GM10248 (cell line): ENCODE measurements around the gene VASN.
"Not testable (repeated sequence)": the region's sequence is repeated elsewhere in the genome, so short reads cannot be mapped to it uniquely, and the experiment has no call there.

ENCODE experiments used
- CTCF ChIA-PET: fragments of 300-600 bp; sonication (Branson Sonifier 250); formaldehyde crosslinking; extraction: SDS; loops from one replicate; lab custom pipeline; 2021; ENCODE audit warnings: antibody characterized with exemption; lab: Yijun Ruan, JAX
- POLR2A ChIA-PET: fragments of 350-650 bp; sonication (Branson Sonifier 250); formaldehyde crosslinking; extraction: SDS; loops from one replicate; lab custom pipeline; 2020; ENCODE audit warnings: antibody characterized with exemption; lab: Yijun Ruan, JAX
- DNase-seq: peaks from one replicate; pipeline ENCODE4 v3.0.0; 2012; ENCODE audit errors: extremely low spot score
- TF ChIP-seq, protein P1 (sequence below): IDR thresholded peaks from 2 replicates; pipeline ENCODE4 v1.5.1; 2012; ENCODE audit warnings: mild to moderate bottlenecking, low read depth; ENCODE audit errors: extremely low read depth, missing control alignments, control extremely low read depth

VASN gene

DNA sequence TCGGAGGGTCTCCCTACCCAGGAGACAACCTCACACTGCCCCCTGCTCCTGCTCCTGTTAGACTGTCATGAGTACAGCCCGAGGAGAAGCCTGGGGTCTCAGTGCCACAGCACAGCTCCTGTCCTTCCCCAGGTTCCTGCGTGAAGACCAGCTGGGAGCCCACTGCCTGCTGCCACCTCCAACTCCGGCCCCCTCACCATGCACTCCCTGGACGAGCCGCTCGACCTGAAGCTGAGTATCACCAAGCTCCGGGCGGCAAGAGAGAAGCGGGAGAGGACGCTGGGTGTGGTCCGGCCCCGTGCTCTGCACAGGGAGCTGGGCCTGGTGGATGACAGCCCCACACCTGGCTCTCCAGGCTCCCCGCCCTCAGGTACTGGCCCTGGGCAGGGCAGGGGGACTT, 39.6 kb upstream of the VASN start:
- TF ChIP-seq, protein P1, sequence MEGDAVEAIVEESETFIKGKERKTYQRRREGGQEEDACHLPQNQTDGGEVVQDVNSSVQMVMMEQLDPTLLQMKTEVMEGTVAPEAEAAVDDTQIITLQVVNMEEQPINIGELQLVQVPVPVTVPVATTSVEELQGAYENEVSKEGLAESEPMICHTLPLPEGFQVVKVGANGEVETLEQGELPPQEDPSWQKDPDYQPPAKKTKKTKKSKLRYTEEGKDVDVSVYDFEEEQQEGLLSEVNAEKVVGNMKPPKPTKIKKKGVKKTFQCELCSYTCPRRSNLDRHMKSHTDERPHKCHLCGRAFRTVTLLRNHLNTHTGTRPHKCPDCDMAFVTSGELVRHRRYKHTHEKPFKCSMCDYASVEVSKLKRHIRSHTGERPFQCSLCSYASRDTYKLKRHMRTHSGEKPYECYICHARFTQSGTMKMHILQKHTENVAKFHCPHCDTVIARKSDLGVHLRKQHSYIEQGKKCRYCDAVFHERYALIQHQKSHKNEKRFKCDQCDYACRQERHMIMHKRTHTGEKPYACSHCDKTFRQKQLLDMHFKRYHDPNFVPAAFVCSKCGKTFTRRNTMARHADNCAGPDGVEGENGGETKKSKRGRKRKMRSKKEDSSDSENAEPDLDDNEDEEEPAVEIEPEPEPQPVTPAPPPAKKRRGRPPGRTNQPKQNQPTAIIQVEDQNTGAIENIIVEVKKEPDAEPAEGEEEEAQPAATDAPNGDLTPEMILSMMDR = no peak
- POLR2A ChIA-PET = no interaction called here
- no peak for DNase-seq
- CTCF ChIA-PET = interaction anchor here (0.8 to 17.8 kb wide), 8 partner anchors 8 to 349 kb away, joined by 3 to 201 read pairs (median 14); partner anchors contain the start of gene PAM16

DNA sequence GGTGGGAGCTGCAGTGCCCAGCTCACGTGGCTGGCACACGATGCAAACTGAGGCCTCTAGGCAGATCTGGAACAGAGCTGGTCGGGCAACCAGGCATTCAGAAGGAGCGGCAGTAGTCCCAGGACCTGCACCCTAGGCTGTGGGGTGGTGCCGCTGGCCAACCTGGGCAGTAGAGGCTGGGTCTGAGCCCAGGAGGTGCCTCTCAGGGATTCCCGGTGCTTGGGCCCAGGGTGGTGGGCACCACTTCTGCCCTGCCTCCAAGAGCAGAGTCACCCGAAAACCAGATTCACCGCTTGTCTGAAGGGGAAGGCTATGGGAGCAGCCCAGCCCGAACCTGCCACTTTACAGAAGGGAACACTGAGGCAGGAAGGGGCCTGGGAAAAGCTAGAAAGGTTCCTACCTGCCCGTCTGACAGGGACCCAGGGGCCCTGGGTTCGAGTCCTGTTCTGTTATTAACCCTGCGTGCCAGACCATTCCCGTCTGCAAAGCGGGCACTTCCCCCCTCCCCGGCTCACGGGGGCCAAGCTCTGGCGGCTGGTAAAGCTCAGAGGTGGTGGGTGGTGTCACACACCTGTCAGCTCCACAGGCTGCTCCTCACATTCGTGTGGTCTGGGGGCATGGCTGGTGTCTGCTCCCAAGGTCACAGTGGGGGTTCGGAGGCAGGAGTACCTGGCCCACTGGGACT, 38.9 kb upstream of the VASN start:
- DNase-seq = no peak
- ChIA-PET POLR2A (no interaction called here), CTCF (interaction anchor here (1.2 to 17.8 kb wide), 8 partner anchors 7 to 349 kb away, joined by 3 to 201 read pairs (median 14); partner anchors contain the start of gene PAM16)
- TF ChIP-seq, protein P1 = no peak

DNA sequence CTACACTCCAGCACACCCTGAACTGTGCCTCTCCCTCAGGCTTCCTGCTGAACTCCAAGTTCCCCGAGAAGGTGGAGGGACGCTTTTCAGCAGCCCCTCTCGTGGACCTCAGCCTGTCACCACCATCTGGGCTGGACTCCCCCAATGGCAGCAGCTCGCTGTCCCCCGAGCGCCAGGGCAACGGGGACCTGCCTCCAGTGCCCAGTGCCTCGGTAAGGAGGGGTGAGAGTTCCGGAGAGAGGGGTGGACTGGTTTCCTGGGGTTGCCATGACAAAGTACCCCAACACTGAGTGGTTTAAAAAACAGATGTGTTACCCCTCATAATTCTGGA, 38.4 kb upstream of the VASN start:
- TF ChIP-seq, protein P1 = no peak
- DNase-seq = no peak
- ChIA-PET POLR2A (no interaction called here), CTCF (interaction anchor here (1.2 to 17.8 kb wide), 6 partner anchors 17 to 350 kb away, joined by 3 to 201 read pairs (median 14); partner anchors contain the start of gene PAM16)

DNA sequence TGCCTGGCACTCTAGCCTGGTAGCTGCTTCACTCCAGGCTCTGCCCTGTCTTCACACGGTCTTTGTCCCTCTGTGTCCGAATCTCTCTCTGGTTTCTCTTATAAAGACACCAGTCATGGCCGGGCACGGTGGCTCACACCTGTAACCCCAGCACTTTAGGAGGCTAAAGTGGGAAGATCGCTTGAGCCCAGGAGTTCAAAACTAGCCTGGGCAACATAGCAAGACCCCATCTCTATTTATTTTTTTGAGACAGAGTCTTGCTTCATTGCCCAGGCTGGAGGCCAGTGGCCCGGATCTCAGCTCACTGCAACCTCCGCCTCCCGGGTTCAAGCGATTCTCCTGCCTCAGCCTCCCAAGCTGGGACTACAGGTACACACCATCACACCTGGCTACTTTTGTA, 37.9 kb upstream of the VASN start:
- CTCF ChIA-PET = interaction anchor here (1.2 to 17.8 kb wide), 4 partner anchors 25 to 133 kb away, joined by 3 to 201 read pairs (median 48); no protein-coding TSS in a partner anchor
- POLR2A ChIA-PET = not testable (repeated sequence)

DNA sequence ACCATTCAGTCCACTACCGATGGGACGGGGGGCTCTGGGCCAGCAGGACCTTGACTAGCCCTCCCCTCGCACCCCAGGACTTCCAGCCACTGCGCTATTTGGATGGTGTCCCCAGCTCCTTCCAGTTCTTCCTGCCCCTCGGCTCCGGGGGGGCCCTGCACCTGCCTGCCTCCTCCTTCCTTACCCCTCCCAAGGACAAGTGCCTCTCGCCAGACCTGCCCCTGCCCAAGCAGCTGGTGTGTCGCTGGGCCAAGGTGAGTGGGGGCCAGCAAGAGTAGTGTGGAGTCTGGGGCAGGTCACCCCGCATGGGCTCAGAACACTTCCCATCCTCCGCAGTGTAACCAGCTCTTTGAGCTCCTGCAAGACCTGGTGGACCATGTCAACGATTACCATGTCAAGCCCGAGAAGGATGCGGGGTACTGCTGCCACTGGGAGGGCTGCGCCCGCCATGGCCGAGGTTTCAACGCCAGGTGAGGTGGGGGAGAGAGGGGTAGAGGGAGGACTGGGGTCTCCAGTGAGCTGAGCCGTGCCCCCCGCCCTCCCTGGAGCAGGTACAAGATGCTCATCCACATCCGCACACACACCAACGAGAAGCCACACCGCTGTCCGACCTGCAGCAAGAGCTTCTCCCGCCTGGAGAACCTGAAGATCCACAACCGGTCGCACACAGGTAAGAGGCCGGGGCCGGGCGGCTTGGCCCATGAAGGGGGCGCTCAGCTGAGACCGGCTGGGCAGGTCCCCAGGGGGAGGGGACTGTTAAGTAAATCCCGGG, 36.7 kb upstream of the VASN start:
- POLR2A ChIA-PET = no interaction called here
- DNase-seq = no peak
- TF ChIP-seq, protein P1 = no peak
- CTCF ChIA-PET = interaction anchor here (2.0 to 17.8 kb wide), 4 partner anchors 17 to 81 kb away, joined by 4 to 201 read pairs (median 48); no protein-coding TSS in a partner anchor

More for the DNA sequence above, 37.9 kb upstream of the VASN start:
- not testable (repeated sequence) for DNase-seq

DNA sequence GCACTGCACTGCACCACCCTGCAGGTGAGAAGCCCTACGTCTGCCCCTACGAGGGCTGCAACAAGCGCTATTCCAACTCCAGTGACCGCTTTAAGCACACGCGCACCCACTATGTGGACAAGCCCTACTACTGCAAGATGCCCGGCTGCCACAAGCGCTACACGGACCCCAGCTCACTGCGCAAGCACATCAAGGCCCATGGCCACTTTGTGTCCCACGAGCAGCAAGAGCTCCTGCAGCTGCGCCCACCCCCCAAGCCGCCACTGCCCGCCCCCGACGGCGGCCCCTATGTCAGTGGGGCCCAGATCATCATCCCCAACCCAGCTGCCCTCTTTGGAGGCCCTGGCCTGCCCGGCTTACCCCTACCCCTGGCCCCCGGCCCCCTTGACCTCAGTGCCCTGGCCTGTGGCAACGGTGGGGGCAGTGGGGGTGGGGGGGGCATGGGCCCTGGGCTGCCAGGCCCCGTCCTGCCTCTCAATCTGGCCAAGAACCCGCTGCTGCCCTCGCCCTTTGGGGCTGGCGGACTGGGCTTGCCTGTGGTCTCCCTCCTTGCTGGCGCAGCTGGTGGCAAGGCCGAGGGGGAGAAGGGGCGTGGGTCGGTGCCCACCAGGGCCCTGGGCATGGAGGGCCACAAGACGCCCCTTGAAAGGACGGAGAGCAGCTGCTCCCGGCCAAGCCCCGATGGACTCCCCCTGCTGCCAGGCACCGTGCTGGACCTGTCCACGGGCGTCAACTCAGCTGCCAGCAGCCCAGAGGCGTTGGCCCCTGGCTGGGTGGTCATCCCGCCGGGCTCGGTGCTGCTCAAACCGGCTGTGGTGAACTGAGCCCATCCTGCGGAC, 34.7 kb upstream of the VASN start:
- TF ChIP-seq, protein P1 = no peak
- DNase-seq = no peak
- ChIA-PET CTCF (interaction anchor here (1.2 to 1.4 kb wide), 3 partner anchors 9 to 28 kb away, joined by 3 read pairs; no protein-coding TSS in a partner anchor), POLR2A (no interaction called here)
